ENCODE results near the gene TMEM221. TPM values are rescaled to one million over a fixed set of nuclear protein-coding genes. Genes with fewer than 3 reads are reported as not detected.
A peak's percentile ranks its signal among the peaks of the same experiment; 100 is the strongest.

Gene TMEM221
- total and polyA plus RNA-seq, 2 experiments from 2014 or later: 0.22 to 0.30 TPM

DNA sequence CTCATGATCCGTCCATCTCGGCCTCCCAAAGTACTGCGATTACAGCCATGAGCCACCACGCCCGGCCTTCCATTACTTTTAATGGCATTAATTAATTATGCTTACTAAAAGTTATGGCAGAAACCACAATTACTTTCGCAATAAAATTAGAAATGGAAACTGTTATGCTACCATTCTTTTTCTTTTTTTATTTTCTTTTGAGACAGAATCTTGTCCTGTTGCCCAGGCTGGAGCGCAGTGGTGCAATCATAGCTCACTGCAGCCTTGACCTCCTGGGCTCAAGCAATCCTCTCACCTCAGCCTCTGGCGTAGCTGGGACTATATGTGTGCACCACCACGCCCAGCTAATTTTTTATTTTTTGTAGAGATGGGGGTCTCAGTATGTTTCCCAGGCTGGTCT is 38.5 kb downstream of the TMEM221 start:
- Histone ChIP-seq H3K27me3 (replicated peaks; ENCODE audit: insufficient read depth) (no peaks in the 10 kb centered on the region; the same call in 1 of the 2 replicates), H3K9me2 (ENCODE audit: insufficient read depth) (no peaks in the 10 kb centered on the region), H4K20me1 (ENCODE audit: insufficient read depth) (no peaks in the 10 kb centered on the region), H3K27ac (no peak overlapping the region), H3K9ac (no peak overlapping the region), H3K4me2 (ENCODE audit: unreplicated experiment) (no peak overlapping the region), H3K9me3 (ENCODE audit: low read depth) (no peaks in the 10 kb centered on the region), H3K4me1 (ENCODE audit: insufficient read depth) (no peaks in the 10 kb centered on the region), H3K4me3 (no peak overlapping the region), H3K79me2 (ENCODE audit: insufficient read depth) (no peaks in the 10 kb centered on the region), H2AFZ (no peak overlapping the region), H3K36me3 (ENCODE audit: low read depth) (no peaks in the 10 kb centered on the region), H3F3A (ENCODE audit: insufficient read depth) (no peaks in the 10 kb centered on the region)
- no peak for DNase-seq
- TF ChIP-seq EZH2phosphoT487 (IDR thresholded peaks at IDR 0.05; ENCODE audit: insufficient read depth, low read depth) (no peak), EZH2 (IDR thresholded peaks at IDR 0.05; ENCODE audit: insufficient read depth, poor library complexity, severe bottlenecking) (no peak)
- 32 to 39% methylated on average over 9 of the region's 9 CpGs for WGBS, 2 experiments (ENCODE audit: low coverage in 1 of 2, low lambda C conversion rate in 2 of 2, missing lambda C conversion rate in 2 of 2)
- in situ Hi-C loops (cut with MboI): no loop called here

DNA sequence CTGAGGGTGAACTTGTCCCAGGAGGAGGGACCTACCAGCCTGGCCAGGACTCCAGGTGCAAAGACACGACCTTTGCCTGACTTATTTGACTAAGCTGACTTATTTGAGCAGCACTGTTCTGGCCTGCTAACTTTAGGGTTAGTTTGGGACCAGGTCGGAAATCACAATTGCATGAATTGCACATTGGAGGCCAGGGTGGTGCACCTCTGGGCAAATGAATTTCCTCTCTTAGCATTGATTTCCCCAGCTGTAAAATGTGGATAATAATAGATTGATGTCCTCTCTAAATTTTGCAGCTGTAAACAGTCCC is 41.6 kb downstream of the TMEM221 start:
- TF ChIP-seq EZH2phosphoT487 (IDR thresholded peaks at IDR 0.05; ENCODE audit: insufficient read depth, low read depth): no peak
- no peak for TF ChIP-seq EZH2 (IDR thresholded peaks at IDR 0.05; ENCODE audit: insufficient read depth, poor library complexity, severe bottlenecking)
- in situ Hi-C loops (cut with MboI): no loop called here
- WGBS, 2 experiments (ENCODE audit: low coverage in 1 of 2, low lambda C conversion rate in 2 of 2, missing lambda C conversion rate in 2 of 2): 72 to 80% methylated on average over 2 of the region's 2 CpGs
- H3F3A ChIP-seq (ENCODE audit: insufficient read depth): no peaks in the 10 kb centered on the region
- H3K79me2 ChIP-seq (ENCODE audit: insufficient read depth): no peaks in the 10 kb centered on the region
- H3K9ac ChIP-seq: no peak overlapping the region
- DNase-seq: no peak
- no peaks in the 10 kb centered on the region for H3K27me3 ChIP-seq (replicated peaks; ENCODE audit: insufficient read depth)
- no peak overlapping the region for H3K4me3 ChIP-seq
- no peaks in the 10 kb centered on the region for H4K20me1 ChIP-seq (ENCODE audit: insufficient read depth)
- H3K36me3 ChIP-seq (ENCODE audit: low read depth): no peaks in the 10 kb centered on the region
- H2AFZ ChIP-seq: no peak overlapping the region
- H3K27ac ChIP-seq: no peak overlapping the region
- no peaks in the 10 kb centered on the region for H3K9me3 ChIP-seq (ENCODE audit: low read depth)
- no peaks in the 10 kb centered on the region for H3K9me2 ChIP-seq (ENCODE audit: insufficient read depth)
- H3K4me2 ChIP-seq (ENCODE audit: unreplicated experiment): no peak overlapping the region
- H3K4me1 ChIP-seq (ENCODE audit: insufficient read depth): no peaks in the 10 kb centered on the region

DNA sequence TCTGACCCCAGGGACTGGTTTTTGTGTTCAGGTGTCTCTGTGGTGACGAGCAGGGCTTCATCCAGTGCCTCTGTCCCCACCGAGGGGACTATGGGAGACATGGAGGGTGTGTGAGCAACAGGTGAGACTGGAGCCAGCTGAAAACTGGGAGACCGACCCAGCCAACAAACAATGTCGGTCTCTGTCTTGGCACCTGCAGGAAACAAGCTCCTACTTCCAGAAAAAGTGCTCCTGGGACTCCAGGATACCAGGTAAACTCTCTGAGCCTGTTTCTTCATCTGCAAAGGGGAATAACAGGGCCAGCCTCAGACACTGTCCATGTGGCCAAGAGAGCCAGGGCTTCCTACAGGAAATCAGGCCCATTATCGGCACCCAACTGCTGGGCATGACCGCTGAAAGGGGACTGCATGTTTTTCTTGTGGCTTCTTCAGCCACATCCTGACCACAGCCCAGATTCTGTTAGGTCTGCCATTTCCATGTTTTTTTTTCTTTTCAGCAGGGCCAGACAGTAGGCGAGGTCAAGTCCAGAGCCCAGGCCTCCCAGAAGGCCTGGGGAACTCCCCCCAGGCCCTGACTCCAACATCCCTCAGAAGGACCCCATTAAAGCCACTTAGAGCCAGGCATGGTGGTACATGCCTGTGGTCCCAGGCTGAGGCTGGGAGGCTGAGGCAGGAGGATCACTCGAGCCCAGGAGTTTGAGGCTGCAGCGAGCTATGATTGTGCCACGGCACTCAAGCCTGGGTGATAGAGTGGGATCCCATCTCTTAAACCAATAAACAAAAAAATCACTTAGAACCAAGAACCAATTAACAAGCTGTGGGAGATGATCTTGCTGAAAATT is 42.2 kb downstream of the TMEM221 start:
- H3K4me1 ChIP-seq (ENCODE audit: insufficient read depth): no peaks in the 10 kb centered on the region
- H3F3A ChIP-seq (ENCODE audit: insufficient read depth): no peaks in the 10 kb centered on the region
- no peak overlapping the region for H3K4me2 ChIP-seq (ENCODE audit: unreplicated experiment)
- H4K20me1 ChIP-seq (ENCODE audit: insufficient read depth): no peaks in the 10 kb centered on the region
- DNase-seq: no peak
- no peaks in the 10 kb centered on the region for H3K9me3 ChIP-seq (ENCODE audit: low read depth)
- in situ Hi-C loops (cut with MboI): no loop called here
- no peaks in the 10 kb centered on the region for H3K36me3 ChIP-seq (ENCODE audit: low read depth)
- H3K9me2 ChIP-seq (ENCODE audit: insufficient read depth): no peaks in the 10 kb centered on the region
- no peak overlapping the region for H3K27ac ChIP-seq
- 0 out of 2 replicates have a peak overlapping the region, but pooled peaks have one; percentile 56 for H2AFZ ChIP-seq
- 87 to 93% methylated on average over 10 of the region's 10 CpGs for WGBS, 2 experiments (ENCODE audit: low coverage in 1 of 2, low lambda C conversion rate in 2 of 2, missing lambda C conversion rate in 2 of 2)
- H3K27me3 ChIP-seq (replicated peaks; ENCODE audit: insufficient read depth): no peaks in the 10 kb centered on the region
- H3K4me3 ChIP-seq: no peak overlapping the region
- no peak overlapping the region for H3K9ac ChIP-seq
- no peaks in the 10 kb centered on the region for H3K79me2 ChIP-seq (ENCODE audit: insufficient read depth)
- TF ChIP-seq EZH2 (IDR thresholded peaks at IDR 0.05; ENCODE audit: insufficient read depth, poor library complexity, severe bottlenecking) (no peak), EZH2phosphoT487 (IDR thresholded peaks at IDR 0.05; ENCODE audit: insufficient read depth, low read depth) (no peak)

DNA sequence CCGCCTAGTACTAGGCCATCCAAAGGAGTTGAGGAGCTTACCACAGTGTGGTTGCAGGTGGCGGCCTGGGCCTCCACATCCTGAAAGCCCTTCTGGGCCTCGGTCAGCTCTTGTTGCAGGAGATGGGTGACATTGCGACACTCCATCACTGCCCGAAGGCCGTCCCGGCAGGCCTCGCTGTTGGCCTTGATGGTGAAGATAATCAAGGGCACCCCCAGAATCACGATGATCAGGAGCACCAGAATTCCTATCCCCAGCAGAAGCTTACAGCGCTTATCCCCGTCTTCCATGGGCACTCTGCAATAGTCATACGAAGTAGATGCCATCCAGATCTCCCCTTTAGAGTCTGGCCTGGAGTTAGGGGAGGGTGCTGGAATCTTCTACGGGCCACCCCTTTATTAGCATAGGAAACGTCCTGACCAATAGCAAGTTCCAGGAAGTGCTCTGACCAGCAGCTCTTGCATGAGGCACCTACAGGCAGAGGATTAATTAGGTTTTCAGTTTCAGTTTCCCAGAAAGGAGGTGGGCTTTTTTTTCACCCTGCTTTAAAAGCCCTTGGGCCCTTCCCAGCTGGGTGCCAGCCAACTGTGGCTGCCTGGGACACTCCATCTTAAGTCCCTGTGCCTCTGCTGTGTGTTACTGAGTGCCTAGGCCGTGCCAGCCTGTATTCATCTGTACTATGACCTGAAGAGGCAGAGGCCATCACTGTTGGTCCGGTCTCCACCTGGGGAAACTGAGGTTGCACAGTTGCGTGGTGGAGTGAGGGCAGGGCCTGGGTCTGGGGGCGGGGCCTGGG is 43.0 kb downstream of the TMEM221 start, which contains the start of gene BST2:
Gene BST2, minus strand, starts transcription at position 381 of the 796 bp plus-strand sequence. Its CDS starts 55 bp downstream, at position 326.
- Histone ChIP-seq H3K9me3 (ENCODE audit: low read depth) (no peaks in the 10 kb centered on the region), H3K9me2 (ENCODE audit: insufficient read depth) (no peaks in the 10 kb centered on the region), H4K20me1 (ENCODE audit: insufficient read depth) (no peaks in the 10 kb centered on the region), H3K27ac (no peak within 1 kb of the TSS), H2AFZ (0 out of 2 replicates have a peak within 1 kb of the TSS, but pooled peaks have one; percentile 56), H3K4me2 (ENCODE audit: unreplicated experiment) (no peak within 1 kb of the TSS), H3K27me3 (replicated peaks; ENCODE audit: insufficient read depth) (no peaks in the 10 kb centered on the region), H3K36me3 (ENCODE audit: low read depth) (no peaks in the 10 kb centered on the region), H3K79me2 (ENCODE audit: insufficient read depth) (no peaks in the 10 kb centered on the region), H3K4me3 (no peak within 1 kb of the TSS), H3F3A (ENCODE audit: insufficient read depth) (no peaks in the 10 kb centered on the region), H3K4me1 (ENCODE audit: insufficient read depth) (no peaks in the 10 kb centered on the region), H3K9ac (no peak within 1 kb of the TSS)
- WGBS, 2 experiments (ENCODE audit: low coverage in 1 of 2, low lambda C conversion rate in 2 of 2, missing lambda C conversion rate in 2 of 2): 66 to 75% methylated on average over 18 of the region's 18 CpGs
- TF ChIP-seq EZH2phosphoT487 (IDR thresholded peaks at IDR 0.05; ENCODE audit: insufficient read depth, low read depth) (no peak), EZH2 (IDR thresholded peaks at IDR 0.05; ENCODE audit: insufficient read depth, poor library complexity, severe bottlenecking) (no peak)
- DNase-seq: peak; percentile 31
- in situ Hi-C loops (cut with MboI): no loop called here

Data from GM23248 (cell line).